Bone marrow (tissue), 2 donors: Measurements from ENCODE around the gene CYB561.

Experiments used
- DNase-seq, 2 donors: peaks; one replicate each; lab custom pipeline; 2025; lab: John Stamatoyannopoulos, UW

The CYB561 gene

GRCh38 chr17:63445954-63446752 is at the start of gene CYB561:
CYB561 (minus strand) TSS chr17:63446306; CDS start chr17:63437547, 8,759 bp downstream.
- peak in 1 of 2 donors; percentile 81 for DNase-seq

- no peak for DNase-seq
These were observed 49.4 kb upstream of the CYB561 start for GRCh38 chr17:63495491-63495890.

GRCh38 chr17:63494300-63494928 is 48.3 kb upstream of the CYB561 start:
- DNase-seq, result no peak

GRCh38 chr17:63493411-63493810 is 47.3 kb upstream of the CYB561 start:
- no peak for DNase-seq

DNA sequence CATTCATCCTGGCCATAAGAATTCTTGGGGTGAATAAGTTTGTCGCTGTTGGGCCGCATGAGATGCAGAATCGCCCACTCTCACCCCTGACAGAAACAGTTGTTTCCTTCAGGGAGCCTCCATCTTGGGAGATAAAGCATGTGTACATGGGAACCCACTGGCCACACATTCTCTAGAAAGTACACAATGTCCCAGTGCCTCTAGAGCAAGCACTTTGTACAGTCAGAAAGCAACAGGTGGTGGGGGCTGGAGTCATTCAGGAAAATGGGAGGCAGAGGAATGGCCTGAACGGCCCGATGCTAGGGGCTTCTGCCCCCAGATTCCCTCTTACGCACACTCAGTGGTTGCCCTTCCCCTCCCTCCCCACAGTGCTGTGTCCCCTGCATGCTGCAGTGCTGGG is 46.8 kb upstream of the CYB561 start:
- no peak for DNase-seq

DNA sequence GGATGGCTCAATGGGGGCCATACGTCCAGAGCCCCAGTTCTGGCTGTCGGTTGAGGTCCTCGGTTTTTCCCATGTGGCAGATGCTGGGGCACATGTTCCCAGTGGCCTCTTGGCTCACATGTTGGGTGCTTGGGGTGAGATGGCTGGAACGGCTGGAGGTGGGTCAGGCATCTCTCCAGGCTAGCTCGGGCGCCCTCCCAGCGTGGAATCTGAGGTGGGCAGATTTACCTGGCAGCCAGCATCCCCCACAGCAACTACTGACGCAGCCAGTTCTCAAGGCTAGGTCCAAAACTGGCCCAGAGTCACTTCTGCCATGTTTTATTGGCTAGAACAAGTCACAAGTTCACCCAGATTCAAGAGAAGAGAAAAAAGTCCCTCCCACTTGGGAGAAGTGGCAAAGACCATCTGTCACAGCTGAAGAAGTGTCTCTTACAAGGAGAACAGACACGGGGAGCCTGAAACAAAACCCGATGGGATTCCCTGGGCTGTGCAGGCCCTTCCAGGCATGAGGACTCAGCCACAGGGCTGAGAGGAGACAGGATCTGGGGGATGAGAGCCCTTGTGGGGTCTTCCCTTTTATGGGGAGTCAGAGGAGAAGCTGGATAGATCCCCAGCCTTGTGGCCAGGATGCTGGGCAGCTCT is 46.0 kb upstream of the CYB561 start:
- no peak for DNase-seq

GRCh38 chr17:63491413-63491812 is 45.3 kb upstream of the CYB561 start:
- DNase-seq, result no peak

GRCh38 chr17:63490858-63491400 is 44.8 kb upstream of the CYB561 start:
- no peak for DNase-seq

- DNase-seq, result no peak
These were observed 44.2 kb upstream of the CYB561 start for GRCh38 chr17:63490329-63490728.

DNA sequence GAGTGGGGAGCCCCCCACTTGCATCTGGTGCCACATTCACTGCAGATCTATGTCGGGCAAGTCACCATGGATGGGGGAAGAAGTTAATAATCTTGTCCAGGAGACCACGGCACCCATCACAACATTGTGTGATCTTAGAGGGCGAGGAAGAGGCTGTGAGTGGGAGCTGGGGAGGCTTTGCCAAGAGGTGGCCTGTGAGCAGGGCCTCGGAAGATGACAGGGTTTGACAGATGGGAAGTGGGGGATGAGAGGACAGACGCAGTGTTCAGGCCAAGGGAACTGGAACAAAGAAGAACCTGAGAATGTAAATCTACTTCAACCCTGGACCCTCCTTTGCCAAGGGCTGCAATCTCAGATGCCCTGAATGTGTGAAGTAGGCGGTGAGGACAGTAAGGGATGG is 43.2 kb upstream of the CYB561 start:
- no peak for DNase-seq

GRCh38 chr17:63488851-63489250 is 42.7 kb upstream of the CYB561 start:
- DNase-seq, result no peak

DNA sequence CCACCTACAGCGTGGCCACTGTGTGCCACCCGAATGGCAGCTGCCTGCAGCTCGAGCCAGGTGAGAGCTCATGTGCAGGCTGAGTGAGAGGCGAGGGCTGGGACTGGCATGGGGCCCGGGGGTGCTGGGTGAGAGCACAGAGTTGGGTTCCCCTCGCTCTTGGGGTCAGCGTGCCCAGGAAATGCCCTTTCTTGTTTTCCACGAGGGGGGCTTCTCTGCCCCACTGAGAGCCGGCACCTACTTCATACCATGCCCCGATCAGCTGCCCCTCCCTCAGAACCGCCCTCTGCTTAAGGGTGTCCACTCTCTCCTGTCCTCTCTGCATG is 40.9 kb upstream of the CYB561 start:
- no peak for DNase-seq

- DNase-seq, result no peak
These were observed 40.4 kb upstream of the CYB561 start for GRCh38 chr17:63486317-63487013.

- no peak for DNase-seq
These were observed 37.8 kb upstream of the CYB561 start for GRCh38 chr17:63483655-63484575.

- DNase-seq, result no peak
These were observed 36.9 kb upstream of the CYB561 start for GRCh38 chr17:63483038-63483437.

GRCh38 chr17:63482509-63482908 is 36.4 kb upstream of the CYB561 start:
- no peak for DNase-seq

- DNase-seq, result no peak
These were observed 35.4 kb upstream of the CYB561 start for GRCh38 chr17:63481488-63481870.

DNA sequence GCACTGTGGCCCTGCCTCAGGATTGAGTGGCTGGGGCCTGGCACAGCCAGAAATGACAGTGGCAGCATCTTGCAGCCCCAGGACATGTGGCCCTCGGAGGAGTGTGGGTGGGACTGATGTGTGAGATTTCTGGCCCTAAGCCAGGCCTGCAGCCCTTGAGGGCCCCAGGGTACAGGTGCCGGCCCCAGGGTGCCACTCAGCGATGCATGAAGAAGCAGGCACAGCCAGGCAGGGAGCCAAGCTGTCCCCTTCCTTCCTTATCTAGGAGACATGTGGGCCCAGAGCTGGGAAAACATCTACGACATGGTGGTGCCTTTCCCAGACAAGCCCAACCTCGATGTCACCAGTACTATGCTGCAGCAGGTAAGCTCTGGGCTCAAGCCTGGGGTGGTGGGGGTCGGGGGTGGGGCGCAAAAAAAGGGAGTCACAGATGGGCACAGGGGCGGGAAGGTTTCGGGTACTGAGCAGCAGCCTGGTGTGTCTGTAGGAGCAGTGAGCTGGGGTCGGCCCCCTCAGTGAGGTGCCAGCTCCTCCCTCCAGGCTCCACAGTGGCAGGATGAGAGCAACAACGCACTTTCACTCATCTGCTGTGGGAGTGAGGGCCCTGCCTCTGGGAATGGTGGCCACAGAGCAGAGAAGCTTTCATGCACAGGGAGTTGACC is 34.9 kb upstream of the CYB561 start:
- no peak for DNase-seq

- DNase-seq, result no peak
These were observed 34.2 kb upstream of the CYB561 start for GRCh38 chr17:63480192-63480784.

DNA sequence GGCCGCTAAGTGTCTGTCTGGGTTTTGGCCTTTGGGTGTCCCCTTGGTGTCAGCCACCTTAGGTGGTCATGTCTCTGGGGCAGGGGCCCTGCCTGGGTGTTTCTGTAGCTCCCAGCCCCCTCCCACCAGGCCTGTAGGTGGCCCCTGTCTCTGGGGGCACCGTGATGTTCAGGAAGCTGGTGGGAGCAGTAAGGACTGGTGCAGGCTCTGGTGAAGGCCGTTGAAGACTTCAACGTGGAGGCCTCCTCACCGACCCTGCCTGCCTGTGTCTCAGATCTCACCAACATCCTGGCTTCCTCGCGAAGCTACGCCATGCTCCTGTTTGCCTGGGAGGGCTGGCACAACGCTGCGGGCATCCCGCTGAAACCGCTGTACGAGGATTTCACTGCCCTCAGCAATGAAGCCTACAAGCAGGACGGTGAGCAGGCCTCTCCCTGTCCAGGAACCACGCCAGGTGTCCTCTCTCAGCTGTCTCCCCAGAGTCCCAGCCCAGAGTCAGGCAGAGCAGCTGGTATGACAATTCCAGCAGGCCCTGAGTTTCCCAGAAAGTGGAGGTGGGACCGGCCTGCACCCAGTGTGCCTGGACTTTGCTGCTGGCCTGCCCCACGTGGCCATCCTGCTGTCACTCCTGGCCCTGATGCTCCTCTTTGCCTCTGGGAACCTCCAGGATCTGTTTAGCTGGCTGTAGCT is 33.5 kb upstream of the CYB561 start:
- DNase-seq, result no peak
